ENCODE measurements around the gene PEA15. TPM values are rescaled to one million over a fixed set of nuclear protein-coding genes. Genes with fewer than 3 reads are reported as not detected.

Gene PEA15
- polyA plus RNA-seq, 2 donors: 152 to 159 TPM

DNA sequence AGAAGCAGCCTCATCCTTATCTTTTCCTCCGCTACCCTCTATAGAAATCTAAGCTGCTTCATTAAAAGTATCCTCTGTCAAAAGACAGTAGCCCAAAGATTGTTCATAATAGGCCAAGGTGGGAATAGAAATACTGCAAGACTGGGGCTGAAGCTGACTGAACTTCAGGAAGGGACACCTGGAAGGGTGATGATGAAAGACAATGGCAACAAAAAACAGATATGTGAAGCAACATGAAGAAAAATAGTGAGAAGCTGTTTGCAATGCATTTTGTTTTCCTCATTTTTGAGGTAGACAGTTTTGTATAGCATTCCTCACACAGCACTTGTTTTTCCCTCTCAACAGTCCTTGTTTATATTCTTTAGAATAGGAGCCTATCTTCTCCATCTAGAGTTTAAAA, 40.2 kb downstream of the PEA15 start:
- H3K27me3 ChIP-seq (ENCODE audit: control insufficient read depth in 1 of 2, insufficient read depth in 2 of 2, low read length in 2 of 2): no peaks in the 10 kb centered on the region
- H3K36me3 ChIP-seq (ENCODE audit: control insufficient read depth in 2 of 2, insufficient read depth in 2 of 2, low read length in 1 of 2): peaks cover 0 to 2% of the 10 kb centered on the region in 2 donors
- H3K4me3 ChIP-seq (ENCODE audit: low read depth in 1 of 2, low read length in 2 of 2): no peak overlapping the region
- WGBS, 2 donors: 90 to 93% methylated on average over 1 of the region's 1 CpG
- H3K9me3 ChIP-seq (ENCODE audit: control insufficient read depth in 2 of 2, insufficient read depth in 1 of 2, low read depth in 1 of 2, low read length in 1 of 2): no peaks in the 10 kb centered on the region
- H3K27ac ChIP-seq (ENCODE audit: low read depth in 2 of 2, low read length in 1 of 2): no peak overlapping the region
- no peaks in the 10 kb centered on the region for H3K4me1 ChIP-seq (ENCODE audit: control insufficient read depth in 2 of 2, insufficient read depth in 2 of 2, low read length in 1 of 2)

- 93 to 97% methylated on average over 1 of the region's 1 CpG for WGBS, 2 donors
- Histone ChIP-seq H3K36me3 (ENCODE audit: control insufficient read depth in 2 of 2, insufficient read depth in 2 of 2, low read length in 1 of 2) (peaks cover 0 to 2% of the 10 kb centered on the region in 2 donors), H3K4me3 (ENCODE audit: low read depth in 1 of 2, low read length in 2 of 2) (no peak overlapping the region), H3K4me1 (ENCODE audit: control insufficient read depth in 2 of 2, insufficient read depth in 2 of 2, low read length in 1 of 2) (no peaks in the 10 kb centered on the region), H3K9me3 (ENCODE audit: control insufficient read depth in 2 of 2, insufficient read depth in 1 of 2, low read depth in 1 of 2, low read length in 1 of 2) (no peaks in the 10 kb centered on the region), H3K27me3 (ENCODE audit: control insufficient read depth in 1 of 2, insufficient read depth in 2 of 2, low read length in 2 of 2) (no peaks in the 10 kb centered on the region), H3K27ac (ENCODE audit: low read depth in 2 of 2, low read length in 1 of 2) (no peak overlapping the region)
Observed at GRCh38 chr1:160247053-160247452, 41.9 kb downstream of the PEA15 start.

GRCh38 chr1:160251011-160251410, 45.8 kb downstream of the PEA15 start:
- no peak overlapping the region for H3K27ac ChIP-seq (ENCODE audit: low read depth in 2 of 2, low read length in 1 of 2)
- H3K4me3 ChIP-seq (ENCODE audit: low read depth in 1 of 2, low read length in 2 of 2): no peak overlapping the region
- H3K36me3 ChIP-seq (ENCODE audit: control insufficient read depth in 2 of 2, insufficient read depth in 2 of 2, low read length in 1 of 2): no peaks in the 10 kb centered on the region
- no peaks in the 10 kb centered on the region for H3K4me1 ChIP-seq (ENCODE audit: control insufficient read depth in 2 of 2, insufficient read depth in 2 of 2, low read length in 1 of 2)
- no peaks in the 10 kb centered on the region for H3K27me3 ChIP-seq (ENCODE audit: control insufficient read depth in 1 of 2, insufficient read depth in 2 of 2, low read length in 2 of 2)
- no peaks in the 10 kb centered on the region for H3K9me3 ChIP-seq (ENCODE audit: control insufficient read depth in 2 of 2, insufficient read depth in 1 of 2, low read depth in 1 of 2, low read length in 1 of 2)

DNA sequence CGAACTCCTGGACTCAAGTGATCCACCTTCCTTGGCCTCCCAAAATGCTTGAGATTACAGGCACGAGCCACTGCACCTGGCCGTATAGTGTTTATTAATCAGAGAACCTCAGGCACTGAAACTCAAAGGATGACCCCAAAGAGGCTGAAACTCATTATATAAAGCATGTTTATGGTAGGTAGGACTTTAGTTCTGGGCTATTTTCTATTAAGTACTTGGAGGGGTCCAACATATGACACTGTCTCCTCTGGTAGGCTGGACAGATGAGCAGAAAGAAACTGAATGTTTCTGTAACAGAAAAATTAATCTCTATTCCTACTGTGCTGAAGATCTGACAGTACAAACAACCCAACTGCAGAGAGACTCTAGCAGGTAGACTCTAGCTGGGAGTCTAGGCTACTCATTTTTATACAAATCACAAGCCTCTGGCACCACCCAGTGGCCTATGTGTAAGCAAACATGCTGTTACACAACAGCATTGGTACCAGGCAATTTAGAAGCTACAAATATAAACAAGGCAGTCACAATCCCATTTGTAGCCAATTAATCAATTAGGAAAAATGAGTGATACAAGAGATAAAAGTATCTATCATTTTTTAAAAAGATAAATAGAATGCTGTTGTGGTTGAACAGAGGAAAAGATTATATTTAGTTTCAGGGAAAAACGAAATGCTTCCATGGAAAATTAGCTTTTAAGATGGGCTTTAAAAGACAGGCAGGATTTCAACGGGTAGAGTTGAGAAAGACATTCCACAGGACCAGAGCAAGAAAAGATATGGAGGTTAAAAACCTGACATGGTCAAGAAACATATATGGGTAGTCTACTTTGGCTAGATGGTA, 46.7 kb downstream of the PEA15 start:
- Histone ChIP-seq H3K4me1 (ENCODE audit: control insufficient read depth in 2 of 2, insufficient read depth in 2 of 2, low read length in 1 of 2) (no peaks in the 10 kb centered on the region), H3K4me3 (ENCODE audit: low read depth in 1 of 2, low read length in 2 of 2) (no peak overlapping the region), H3K27me3 (ENCODE audit: control insufficient read depth in 1 of 2, insufficient read depth in 2 of 2, low read length in 2 of 2) (no peaks in the 10 kb centered on the region), H3K36me3 (ENCODE audit: control insufficient read depth in 2 of 2, insufficient read depth in 2 of 2, low read length in 1 of 2) (no peaks in the 10 kb centered on the region), H3K9me3 (ENCODE audit: control insufficient read depth in 2 of 2, insufficient read depth in 1 of 2, low read depth in 1 of 2, low read length in 1 of 2) (no peaks in the 10 kb centered on the region), H3K27ac (ENCODE audit: low read depth in 2 of 2, low read length in 1 of 2) (no peak overlapping the region)
- WGBS, 2 donors: 74 to 76% methylated on average over 5 of the region's 5 CpGs

DNA sequence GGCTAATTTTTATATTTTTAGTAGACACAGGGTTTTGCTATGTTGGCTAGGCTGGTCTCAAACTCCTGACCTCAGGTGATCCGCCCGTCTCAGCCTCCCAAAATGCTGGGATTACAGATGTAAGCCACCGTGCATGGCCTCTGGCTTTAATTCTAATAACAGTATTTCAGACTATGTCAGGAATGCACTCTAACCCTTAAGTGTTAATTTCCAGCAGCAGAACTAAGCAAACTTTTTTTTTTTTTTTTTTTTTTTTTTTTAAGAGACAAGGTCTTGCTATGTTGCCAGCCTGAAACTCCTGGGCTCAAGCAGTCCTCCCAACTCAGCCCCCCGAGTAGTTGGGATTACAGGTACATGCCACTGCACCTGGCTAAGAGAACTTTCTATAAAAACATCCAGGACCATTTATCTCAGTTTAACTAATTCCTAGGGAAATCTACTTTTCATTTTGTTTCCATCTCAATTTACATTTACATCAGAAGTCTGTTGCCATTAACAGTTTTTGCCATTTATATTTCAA, 50.7 kb downstream of the PEA15 start:
- no peaks in the 10 kb centered on the region for H3K4me1 ChIP-seq (ENCODE audit: control insufficient read depth in 2 of 2, insufficient read depth in 2 of 2, low read length in 1 of 2)
- 80 to 81% methylated on average over 4 of the region's 4 CpGs for WGBS, 2 donors

DNA sequence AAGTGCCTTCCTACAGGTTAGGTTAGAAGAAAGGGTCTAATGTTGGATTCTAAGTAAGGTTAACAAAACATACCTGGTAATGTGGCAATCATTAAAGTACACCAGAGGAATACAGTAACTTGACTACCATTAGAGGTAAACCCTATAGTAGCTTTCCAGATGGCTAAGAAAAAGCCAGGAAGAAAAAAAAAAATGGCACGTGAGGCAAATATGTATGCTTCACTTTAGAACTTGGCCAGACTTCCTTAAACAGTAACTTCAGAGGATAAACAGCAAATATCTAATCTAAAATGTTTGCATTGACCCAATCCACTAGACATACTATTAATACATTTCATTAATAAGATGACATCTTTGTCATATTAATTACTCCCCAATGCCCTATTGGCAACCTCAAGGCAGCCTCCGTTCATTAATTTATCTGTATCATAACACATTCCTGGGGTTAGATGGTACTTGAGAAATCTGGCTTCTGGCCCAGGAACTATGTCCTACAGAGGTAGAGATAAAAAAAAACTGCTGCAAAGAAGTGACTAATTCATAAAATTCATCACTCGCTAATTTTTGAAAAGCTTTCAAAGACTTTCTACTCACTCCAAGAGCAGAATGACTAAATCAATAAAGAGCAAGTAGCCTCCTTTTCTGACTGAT, 51.3 kb downstream of the PEA15 start:
- WGBS, 2 donors: 26 to 31% methylated on average over 3 of the region's 3 CpGs
- Histone ChIP-seq H3K4me3 (ENCODE audit: low read depth in 1 of 2, low read length in 2 of 2) (no peak overlapping the region), H3K9me3 (ENCODE audit: control insufficient read depth in 2 of 2, insufficient read depth in 1 of 2, low read depth in 1 of 2, low read length in 1 of 2) (no peaks in the 10 kb centered on the region), H3K4me1 (ENCODE audit: control insufficient read depth in 2 of 2, insufficient read depth in 2 of 2, low read length in 1 of 2) (no peaks in the 10 kb centered on the region), H3K27me3 (ENCODE audit: control insufficient read depth in 1 of 2, insufficient read depth in 2 of 2, low read length in 2 of 2) (no peaks in the 10 kb centered on the region), H3K36me3 (ENCODE audit: control insufficient read depth in 2 of 2, insufficient read depth in 2 of 2, low read length in 1 of 2) (no peaks in the 10 kb centered on the region), H3K27ac (ENCODE audit: low read depth in 2 of 2, low read length in 1 of 2) (no peak overlapping the region)

More for the DNA sequence above, 50.7 kb downstream of the PEA15 start:
- H3K36me3 ChIP-seq (ENCODE audit: control insufficient read depth in 2 of 2, insufficient read depth in 2 of 2, low read length in 1 of 2): no peaks in the 10 kb centered on the region
- H3K27ac ChIP-seq (ENCODE audit: low read depth in 2 of 2, low read length in 1 of 2): no peak overlapping the region
- H3K4me3 ChIP-seq (ENCODE audit: low read depth in 1 of 2, low read length in 2 of 2): no peak overlapping the region
- H3K27me3 ChIP-seq (ENCODE audit: control insufficient read depth in 1 of 2, insufficient read depth in 2 of 2, low read length in 2 of 2): no peaks in the 10 kb centered on the region
- H3K9me3 ChIP-seq (ENCODE audit: control insufficient read depth in 2 of 2, insufficient read depth in 1 of 2, low read depth in 1 of 2, low read length in 1 of 2): no peaks in the 10 kb centered on the region

DNA sequence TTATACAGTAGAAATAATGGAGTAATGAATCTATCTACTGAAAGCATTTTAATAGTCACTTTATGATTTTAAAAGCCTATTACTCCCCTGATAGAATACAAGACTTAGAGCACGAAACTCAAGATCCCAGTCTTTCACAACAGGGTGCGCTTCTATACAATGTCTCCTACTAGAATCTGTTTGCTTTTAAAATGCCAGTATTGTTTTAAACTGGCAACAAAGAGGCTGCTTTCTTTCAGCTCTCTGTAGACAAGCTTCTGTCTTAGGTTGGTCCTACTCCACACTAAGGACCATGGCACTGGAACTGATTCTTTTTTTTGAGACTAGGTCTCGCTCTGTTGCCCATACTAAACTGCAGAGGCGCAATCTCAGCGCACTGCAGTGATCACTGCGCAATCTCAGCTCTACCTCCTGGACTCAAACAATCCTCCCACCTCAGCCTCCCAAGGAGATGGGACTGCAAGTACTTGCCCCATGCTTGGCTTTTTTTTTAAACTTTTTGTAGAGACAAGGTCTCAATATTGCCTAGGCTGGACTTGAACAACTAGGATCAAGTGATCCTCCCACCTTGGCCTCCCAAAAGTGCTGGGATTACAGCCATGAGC, 52.3 kb downstream of the PEA15 start:
- Histone ChIP-seq H3K27me3 (ENCODE audit: control insufficient read depth in 1 of 2, insufficient read depth in 2 of 2, low read length in 2 of 2) (no peaks in the 10 kb centered on the region), H3K27ac (ENCODE audit: low read depth in 2 of 2, low read length in 1 of 2) (no peak overlapping the region)
- 95 to 96% methylated on average over 6 of the region's 6 CpGs for WGBS, 2 donors

GRCh38 chr1:160258177-160258798, 53.1 kb downstream of the PEA15 start:
- H3K27me3 ChIP-seq (ENCODE audit: control insufficient read depth in 1 of 2, insufficient read depth in 2 of 2, low read length in 2 of 2): no peaks in the 10 kb centered on the region
- H3K36me3 ChIP-seq (ENCODE audit: control insufficient read depth in 2 of 2, insufficient read depth in 2 of 2, low read length in 1 of 2): no peaks in the 10 kb centered on the region
- no peak overlapping the region for H3K4me3 ChIP-seq (ENCODE audit: low read depth in 1 of 2, low read length in 2 of 2)
- H3K9me3 ChIP-seq (ENCODE audit: control insufficient read depth in 2 of 2, insufficient read depth in 1 of 2, low read depth in 1 of 2, low read length in 1 of 2): no peaks in the 10 kb centered on the region
- 93 to 94% methylated on average over 7 of the region's 7 CpGs for WGBS, 2 donors
- no peak overlapping the region for H3K27ac ChIP-seq (ENCODE audit: low read depth in 2 of 2, low read length in 1 of 2)
- H3K4me1 ChIP-seq (ENCODE audit: control insufficient read depth in 2 of 2, insufficient read depth in 2 of 2, low read length in 1 of 2): no peaks in the 10 kb centered on the region

More for the DNA sequence above, 52.3 kb downstream of the PEA15 start:
- no peaks in the 10 kb centered on the region for H3K9me3 ChIP-seq (ENCODE audit: control insufficient read depth in 2 of 2, insufficient read depth in 1 of 2, low read depth in 1 of 2, low read length in 1 of 2)
- H3K36me3 ChIP-seq (ENCODE audit: control insufficient read depth in 2 of 2, insufficient read depth in 2 of 2, low read length in 1 of 2): no peaks in the 10 kb centered on the region
- H3K4me3 ChIP-seq (ENCODE audit: low read depth in 1 of 2, low read length in 2 of 2): no peak overlapping the region
- H3K4me1 ChIP-seq (ENCODE audit: control insufficient read depth in 2 of 2, insufficient read depth in 2 of 2, low read length in 1 of 2): no peaks in the 10 kb centered on the region
